Measurements from ENCODE around the gene SLC39A9.
"Not testable (repeated sequence)": the region's sequence is repeated elsewhere in the genome, so short reads cannot be mapped to it uniquely, and the experiment has no call there.

SLC39A9 gene

DNA sequence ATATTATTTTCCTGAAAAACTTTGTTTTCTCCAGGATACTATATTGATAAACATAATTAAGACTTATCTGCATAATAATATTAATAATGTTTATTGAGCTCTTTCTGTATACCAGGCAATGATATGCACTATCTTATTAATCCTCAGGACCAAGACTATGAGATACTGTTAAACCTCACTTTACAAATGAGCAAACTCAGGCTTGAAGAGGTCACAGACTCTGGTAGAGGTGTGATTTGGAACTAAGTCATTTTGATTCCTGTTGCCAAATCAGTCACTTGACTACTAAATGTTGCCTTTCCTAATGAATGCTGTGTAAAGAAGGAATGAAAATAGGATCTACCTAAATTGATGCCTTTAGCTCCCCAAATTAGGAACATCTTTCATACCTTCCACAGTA is 7.3 kb downstream of the SLC39A9 start:
- H3K9me3 ChIP-seq (ENCODE audit: control insufficient read depth in 5 of 5, low read length in 5 of 5), result no peaks in the 10 kb centered on the region
- no peaks in the 10 kb centered on the region for H3K36me3 ChIP-seq (ENCODE audit: control insufficient read depth in 5 of 5, insufficient read depth in 5 of 5, low read length in 5 of 5)
- H3K27ac ChIP-seq (ENCODE audit: low read depth, low read length), result no peak overlapping the region
- H3K4me1 ChIP-seq (ENCODE audit: control insufficient read depth in 5 of 5, insufficient read depth in 5 of 5, low read length in 5 of 5), result peaks cover 2 to 13% (median 8%) of the 10 kb centered on the region in 5 donors
- no peaks in the 10 kb centered on the region for H3K27me3 ChIP-seq (ENCODE audit: control insufficient read depth in 5 of 5, insufficient read depth in 4 of 5, low read length in 5 of 5)
- no peak overlapping the region for H3K9ac ChIP-seq (ENCODE audit: low read length in 5 of 5)
- H3K4me3 ChIP-seq (ENCODE audit: low read depth in 1 of 5, low read length in 5 of 5), result no peak overlapping the region

DNA sequence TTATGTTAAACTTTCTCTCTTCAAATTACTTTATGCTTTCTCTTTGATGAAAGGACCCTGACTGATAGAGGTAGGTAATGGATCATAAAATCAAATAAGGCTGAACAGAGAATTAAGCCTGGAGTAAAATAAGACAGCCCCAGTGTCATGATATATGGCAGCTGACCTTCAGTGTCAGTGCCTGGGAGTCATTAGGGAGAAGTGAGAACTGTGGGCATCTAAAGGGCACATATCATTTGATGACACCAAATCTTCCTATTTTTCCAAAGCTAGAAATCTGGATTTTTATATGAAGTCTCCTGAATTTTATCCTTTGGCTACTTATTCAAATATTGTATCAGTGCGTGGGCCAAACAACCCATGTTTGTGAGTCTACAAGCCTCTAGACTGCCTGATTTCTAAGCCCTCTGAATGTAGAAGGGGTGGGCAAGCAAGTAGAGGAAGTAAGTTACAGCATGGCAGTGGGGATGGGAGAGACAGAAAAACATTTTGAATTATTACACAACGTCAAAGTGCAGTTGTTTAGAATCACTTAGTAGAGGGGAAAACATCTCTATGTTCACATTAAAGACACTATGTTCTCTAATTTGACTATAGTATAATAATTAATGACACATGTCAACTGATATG is 10.0 kb downstream of the SLC39A9 start:
- Histone ChIP-seq H3K9ac (ENCODE audit: low read length in 5 of 5) (no peak overlapping the region), H3K27me3 (ENCODE audit: control insufficient read depth in 5 of 5, insufficient read depth in 4 of 5, low read length in 5 of 5) (no peaks in the 10 kb centered on the region), H3K36me3 (ENCODE audit: control insufficient read depth in 5 of 5, insufficient read depth in 5 of 5, low read length in 5 of 5) (no peaks in the 10 kb centered on the region), H3K9me3 (ENCODE audit: control insufficient read depth in 5 of 5, low read length in 5 of 5) (no peaks in the 10 kb centered on the region), H3K4me3 (ENCODE audit: low read depth in 1 of 5, low read length in 5 of 5) (no peak overlapping the region), H3K27ac (ENCODE audit: low read depth, low read length) (no peak overlapping the region), H3K4me1 (ENCODE audit: control insufficient read depth in 5 of 5, insufficient read depth in 5 of 5, low read length in 5 of 5) (no peaks in the 10 kb centered on the region)

DNA sequence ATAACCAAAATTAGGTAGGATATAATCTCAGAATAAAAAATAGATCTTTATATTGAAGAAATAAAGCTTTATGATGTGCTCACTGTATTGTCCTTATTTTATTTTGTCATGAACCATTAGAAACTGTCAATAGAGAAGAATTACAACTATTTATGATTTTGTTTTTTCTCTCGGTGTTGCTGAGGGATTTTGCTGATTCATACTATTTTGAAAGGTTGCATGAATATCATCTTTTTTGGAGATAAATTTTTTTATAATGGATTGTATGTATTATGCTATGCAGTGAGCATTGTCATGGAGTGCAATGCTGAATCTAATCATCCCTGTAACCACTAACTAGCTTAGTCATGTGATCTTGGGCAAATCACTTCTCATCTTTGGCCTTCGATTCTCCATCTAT is 15.0 kb downstream of the SLC39A9 start:
- Histone ChIP-seq H3K27me3 (ENCODE audit: control insufficient read depth in 5 of 5, insufficient read depth in 4 of 5, low read length in 5 of 5) (no peaks in the 10 kb centered on the region), H3K36me3 (ENCODE audit: control insufficient read depth in 5 of 5, insufficient read depth in 5 of 5, low read length in 5 of 5) (no peaks in the 10 kb centered on the region), H3K4me1 (ENCODE audit: control insufficient read depth in 5 of 5, insufficient read depth in 5 of 5, low read length in 5 of 5) (no peaks in the 10 kb centered on the region), H3K27ac (ENCODE audit: low read depth, low read length) (no peak overlapping the region), H3K4me3 (ENCODE audit: low read depth in 1 of 5, low read length in 5 of 5) (no peak overlapping the region), H3K9me3 (ENCODE audit: control insufficient read depth in 5 of 5, low read length in 5 of 5) (no peaks in the 10 kb centered on the region), H3K9ac (ENCODE audit: low read length in 5 of 5) (no peak overlapping the region)

DNA sequence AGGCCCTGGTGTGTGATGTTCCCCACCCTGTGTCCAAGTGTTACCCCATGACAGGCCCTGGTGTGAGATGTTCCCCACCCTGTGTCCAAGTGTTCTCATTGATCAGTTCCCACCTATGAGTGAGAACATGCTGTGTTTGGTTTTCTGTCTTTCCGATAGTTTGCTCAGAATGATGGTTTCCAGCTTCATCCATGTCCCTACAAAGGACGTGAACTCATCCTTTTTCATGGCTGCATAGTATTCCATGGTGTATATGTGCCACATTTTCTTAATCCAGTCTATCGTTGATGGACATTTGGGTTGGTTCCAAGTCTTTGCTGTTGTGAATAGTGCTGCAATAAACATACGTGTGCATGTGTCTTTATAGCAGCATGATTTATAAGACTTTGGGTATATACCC is 17.6 kb downstream of the SLC39A9 start:
- not testable (repeated sequence) for H3K4me1 ChIP-seq (ENCODE audit: control insufficient read depth in 5 of 5, insufficient read depth in 5 of 5, low read length in 5 of 5); H3K36me3 ChIP-seq (ENCODE audit: control insufficient read depth in 5 of 5, insufficient read depth in 5 of 5, low read length in 5 of 5); H3K27me3 ChIP-seq (ENCODE audit: control insufficient read depth in 5 of 5, insufficient read depth in 4 of 5, low read length in 5 of 5); H3K27ac ChIP-seq (ENCODE audit: low read depth, low read length); H3K9ac ChIP-seq (ENCODE audit: low read length in 5 of 5); H3K9me3 ChIP-seq (ENCODE audit: control insufficient read depth in 5 of 5, low read length in 5 of 5); H3K4me3 ChIP-seq (ENCODE audit: low read depth in 1 of 5, low read length in 5 of 5)

DNA sequence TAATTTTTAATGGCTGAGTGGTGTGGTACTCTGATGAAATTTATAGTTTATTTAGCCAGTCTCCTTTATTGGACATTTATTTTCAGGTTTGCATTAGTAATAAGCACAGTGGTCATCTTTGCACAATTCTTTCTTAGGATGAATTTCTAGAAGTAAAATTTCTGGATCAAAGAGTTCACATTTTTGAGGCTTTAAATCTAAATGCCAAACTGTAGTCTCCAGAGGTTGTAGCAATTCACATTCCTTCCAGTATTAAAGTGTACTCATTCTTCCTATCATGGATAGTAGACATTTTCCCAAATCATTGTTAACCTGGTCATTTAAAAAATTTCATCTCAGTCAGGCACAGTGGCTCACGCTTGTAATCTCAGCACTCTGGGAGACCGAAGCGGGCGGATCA is 24.8 kb downstream of the SLC39A9 start:
- H3K9me3 ChIP-seq (ENCODE audit: control insufficient read depth in 5 of 5, low read length in 5 of 5), result peaks cover 0 to 3% (median 0%) of the 10 kb centered on the region in 5 donors
- H3K4me1 ChIP-seq (ENCODE audit: control insufficient read depth in 5 of 5, insufficient read depth in 5 of 5, low read length in 5 of 5), result no peaks in the 10 kb centered on the region
- H3K27me3 ChIP-seq (ENCODE audit: control insufficient read depth in 5 of 5, insufficient read depth in 4 of 5, low read length in 5 of 5), result no peaks in the 10 kb centered on the region
- H3K27ac ChIP-seq (ENCODE audit: low read depth, low read length), result no peak overlapping the region
- no peak overlapping the region for H3K9ac ChIP-seq (ENCODE audit: low read length in 5 of 5)
- H3K36me3 ChIP-seq (ENCODE audit: control insufficient read depth in 5 of 5, insufficient read depth in 5 of 5, low read length in 5 of 5), result peaks cover 3 to 28% (median 18%) of the 10 kb centered on the region in 5 donors
- no peak overlapping the region for H3K4me3 ChIP-seq (ENCODE audit: low read depth in 1 of 5, low read length in 5 of 5)

DNA sequence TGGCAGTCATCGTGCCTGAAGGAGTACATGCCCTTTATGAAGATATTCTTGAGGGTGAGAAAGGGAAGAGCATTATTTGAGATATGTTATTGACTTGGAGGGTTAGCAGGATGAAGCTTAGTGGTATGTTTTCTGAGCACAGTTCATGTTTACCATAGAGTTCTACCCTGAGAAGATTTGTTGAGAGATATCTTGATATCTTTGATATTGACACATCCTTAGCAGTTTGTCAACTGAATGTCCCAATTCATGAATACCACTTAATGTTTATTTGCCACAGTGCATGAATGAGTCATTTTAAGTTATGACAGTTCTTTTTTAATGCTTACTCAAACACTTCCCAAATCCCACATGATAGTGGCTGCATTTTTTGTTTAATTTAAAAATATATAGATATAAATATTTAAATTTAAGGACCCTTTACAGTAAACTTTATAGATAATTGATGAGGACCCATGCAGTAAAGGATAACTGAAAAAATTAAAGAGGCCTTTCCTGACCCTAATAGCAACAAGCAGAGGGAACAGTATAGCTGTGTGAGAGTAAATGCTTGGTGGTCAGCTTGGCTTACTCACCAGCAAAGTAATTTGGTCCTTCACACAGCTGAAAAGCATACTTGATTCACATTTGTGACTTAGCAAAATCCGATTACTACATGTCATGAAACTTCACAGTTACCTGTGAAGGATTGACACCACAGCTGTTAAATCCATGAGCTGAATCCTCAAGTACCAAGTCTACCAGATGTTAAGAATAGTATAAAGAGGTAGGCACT is 25.8 kb downstream of the SLC39A9 start:
- H3K9me3 ChIP-seq (ENCODE audit: control insufficient read depth in 5 of 5, low read length in 5 of 5), result peaks cover 0 to 3% (median 0%) of the 10 kb centered on the region in 5 donors
- H3K36me3 ChIP-seq (ENCODE audit: control insufficient read depth in 5 of 5, insufficient read depth in 5 of 5, low read length in 5 of 5), result peaks cover 3 to 28% (median 18%) of the 10 kb centered on the region in 5 donors
- H3K4me3 ChIP-seq (ENCODE audit: low read depth in 1 of 5, low read length in 5 of 5), result no peak overlapping the region
- H3K4me1 ChIP-seq (ENCODE audit: control insufficient read depth in 5 of 5, insufficient read depth in 5 of 5, low read length in 5 of 5), result no peaks in the 10 kb centered on the region
- H3K27me3 ChIP-seq (ENCODE audit: control insufficient read depth in 5 of 5, insufficient read depth in 4 of 5, low read length in 5 of 5), result no peaks in the 10 kb centered on the region
- H3K9ac ChIP-seq (ENCODE audit: low read length in 5 of 5), result no peak overlapping the region
- no peak overlapping the region for H3K27ac ChIP-seq (ENCODE audit: low read depth, low read length)

DNA sequence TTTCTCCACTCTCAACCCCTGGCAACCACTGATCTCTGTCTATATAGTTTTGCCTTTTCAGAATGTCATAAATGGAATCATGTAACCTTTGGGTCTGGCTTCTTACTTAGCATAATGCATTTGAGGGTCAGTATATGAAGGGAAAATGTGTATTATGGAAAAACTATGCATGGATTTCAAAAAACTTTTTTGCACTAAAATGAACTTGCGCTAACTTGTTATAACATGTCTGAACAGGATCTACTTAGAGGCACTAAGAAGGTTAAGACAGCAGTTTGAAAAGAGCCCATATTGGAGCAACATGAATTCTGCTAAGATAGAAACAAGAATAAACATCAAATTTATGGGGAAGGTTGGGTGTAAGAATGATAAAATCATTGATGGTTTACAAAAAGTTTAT is 29.1 kb downstream of the SLC39A9 start:
- H3K27me3 ChIP-seq (ENCODE audit: control insufficient read depth in 5 of 5, insufficient read depth in 4 of 5, low read length in 5 of 5), result no peaks in the 10 kb centered on the region
- H3K36me3 ChIP-seq (ENCODE audit: control insufficient read depth in 5 of 5, insufficient read depth in 5 of 5, low read length in 5 of 5), result peaks cover 3 to 28% (median 18%) of the 10 kb centered on the region in 5 donors
- H3K9me3 ChIP-seq (ENCODE audit: control insufficient read depth in 5 of 5, low read length in 5 of 5), result peaks cover 0 to 4% (median 0%) of the 10 kb centered on the region in 5 donors
- no peak overlapping the region for H3K27ac ChIP-seq (ENCODE audit: low read depth, low read length)
- H3K4me1 ChIP-seq (ENCODE audit: control insufficient read depth in 5 of 5, insufficient read depth in 5 of 5, low read length in 5 of 5), result no peaks in the 10 kb centered on the region
- no peak overlapping the region for H3K9ac ChIP-seq (ENCODE audit: low read length in 5 of 5)
- H3K4me3 ChIP-seq (ENCODE audit: low read depth in 1 of 5, low read length in 5 of 5), result no peak overlapping the region

DNA sequence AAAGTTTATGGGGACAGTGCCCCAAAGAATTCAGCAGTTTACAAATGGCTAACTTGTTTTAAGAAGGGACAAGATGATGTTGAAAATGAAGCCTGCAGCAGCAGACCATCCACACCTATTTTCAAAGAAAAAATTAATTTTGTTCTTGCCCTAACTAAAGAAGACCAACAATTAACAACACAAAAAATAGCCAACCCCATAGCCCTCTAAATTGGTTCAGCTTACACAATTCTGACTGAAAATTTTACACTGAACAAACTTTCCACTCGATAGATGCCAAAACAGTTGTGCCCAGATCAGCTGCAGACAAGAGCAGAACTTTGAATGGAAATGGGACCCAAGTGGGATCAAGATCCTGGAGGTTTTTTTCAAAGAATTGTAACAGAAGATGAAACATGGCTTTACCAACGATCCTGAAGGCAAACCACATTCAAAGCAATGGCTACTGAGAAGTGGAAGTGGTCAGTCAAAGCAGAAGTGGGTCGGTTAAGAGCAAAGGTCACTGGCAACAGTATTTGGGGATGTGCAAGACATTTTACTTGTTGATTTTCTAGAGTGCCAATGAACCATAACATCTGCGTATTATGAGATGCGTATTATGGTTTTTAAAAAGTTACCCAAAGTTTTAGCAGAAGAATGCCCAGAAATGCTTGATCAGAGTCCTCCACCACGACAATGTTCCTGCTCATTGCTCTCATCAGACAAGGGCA is 30.0 kb downstream of the SLC39A9 start:
- Histone ChIP-seq H3K4me3 (ENCODE audit: low read depth in 1 of 5, low read length in 5 of 5) (no peak overlapping the region), H3K9ac (ENCODE audit: low read length in 5 of 5) (no peak overlapping the region), H3K27ac (ENCODE audit: low read depth, low read length) (no peak overlapping the region), H3K9me3 (ENCODE audit: control insufficient read depth in 5 of 5, low read length in 5 of 5) (peaks cover 0 to 4% (median 0%) of the 10 kb centered on the region in 5 donors), H3K4me1 (ENCODE audit: control insufficient read depth in 5 of 5, insufficient read depth in 5 of 5, low read length in 5 of 5) (no peaks in the 10 kb centered on the region), H3K36me3 (ENCODE audit: control insufficient read depth in 5 of 5, insufficient read depth in 5 of 5, low read length in 5 of 5) (peaks cover 3 to 28% (median 18%) of the 10 kb centered on the region in 5 donors), H3K27me3 (ENCODE audit: control insufficient read depth in 5 of 5, insufficient read depth in 4 of 5, low read length in 5 of 5) (no peaks in the 10 kb centered on the region)

DNA sequence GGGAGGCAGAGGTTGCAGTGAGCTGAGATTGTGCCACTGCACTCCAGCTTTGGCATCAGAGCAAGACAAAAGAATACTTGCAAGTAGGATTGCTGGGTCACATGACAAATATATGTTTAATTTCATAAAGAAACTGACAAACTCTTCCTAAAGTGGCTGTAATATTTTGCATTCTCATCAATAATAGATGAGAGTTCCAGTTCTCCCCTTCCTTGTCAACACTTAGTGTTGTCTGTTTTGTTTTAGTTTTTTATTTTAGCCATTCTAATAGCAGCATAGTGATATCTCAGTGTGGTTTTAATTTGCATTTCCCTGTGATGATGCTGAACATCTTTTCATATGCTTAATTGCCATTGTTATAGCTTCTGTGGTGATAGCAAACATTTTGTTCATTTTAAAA is 31.2 kb downstream of the SLC39A9 start:
- Histone ChIP-seq H3K27me3 (ENCODE audit: control insufficient read depth in 5 of 5, insufficient read depth in 4 of 5, low read length in 5 of 5) (no peaks in the 10 kb centered on the region), H3K4me1 (ENCODE audit: control insufficient read depth in 5 of 5, insufficient read depth in 5 of 5, low read length in 5 of 5) (no peaks in the 10 kb centered on the region), H3K9ac (ENCODE audit: low read length in 5 of 5) (no peak overlapping the region), H3K9me3 (ENCODE audit: control insufficient read depth in 5 of 5, low read length in 5 of 5) (peaks cover 0 to 4% (median 0%) of the 10 kb centered on the region in 5 donors), H3K27ac (ENCODE audit: low read depth, low read length) (no peak overlapping the region), H3K4me3 (ENCODE audit: low read depth in 1 of 5, low read length in 5 of 5) (no peak overlapping the region), H3K36me3 (ENCODE audit: control insufficient read depth in 5 of 5, insufficient read depth in 5 of 5, low read length in 5 of 5) (peaks cover 3 to 22% (median 16%) of the 10 kb centered on the region in 5 donors)

Measured in subcutaneous abdominal adipose tissue (tissue), 5 donors.